Epithelial cell of umbilical artery (primary cell): ENCODE data around the gene RBM41. TPM values are rescaled to one million over a fixed set of nuclear protein-coding genes. Genes with fewer than 3 reads are reported as not detected.

Experiments used
- total RNA-seq: library from RNA; depleted of rRNA; stranded (reverse); fragments of >200 nt; gene quantifications from 2 replicates; pipeline ENCODE4 v1.2.3, GENCODE V29; 2014

RBM41 gene
- 9.4 and 16.4 TPM in 2 replicates for total RNA-seq

GRCh38 chrX:107118322-107119147 is at the start of gene RBM41:
RBM41 (minus strand) TSS chrX:107118822; CDS start chrX:107118773, 49 bp downstream.

Other genes with a start within 250 kb of the RBM41 start
- gene RIPPLY1, start 215.5 kb downstream of the RBM41 start, total RNA-seq = not detected in 2 replicates
- gene CLDN2, start 198.4 kb downstream of the RBM41 start, total RNA-seq = not detected in 2 replicates
- 12.0 and 17.3 TPM in 2 replicates for gene MORC4, start 118.6 kb downstream of the RBM41 start, total RNA-seq
- gene NUP62CL, start 87.6 kb upstream of the RBM41 start, total RNA-seq = 0.15 TPM in 1 of 2 replicates, not detected in the other
- gene DNAAF6, start 87.8 kb upstream of the RBM41 start, total RNA-seq = not detected in 2 replicates